Neural progenitor cell (in vitro differentiated cells): ENCODE results near the gene DOCK7.

Source experiments
- EZH2 ChIP-seq: fragments of 200-600 bp; sonication (generic); IDR thresholded peaks from 2 replicates; pipeline ENCODE4 v1.6.1; 2017; ENCODE audit warnings: antibody characterized with exemption, mild to moderate bottlenecking, moderate library complexity
- EZH2phosphoT487 ChIP-seq: fragments of 200-600 bp; sonication (generic); IDR thresholded peaks from 2 replicates; pipeline ENCODE4 v1.6.1; 2017; ENCODE audit warnings: antibody characterized with exemption
- TF ChIP-seq, protein P1 (sequence below): fragments of 200-600 bp; sonication (generic); IDR thresholded peaks from 2 replicates; pipeline ENCODE4 v1.5.1; 2017; ENCODE audit warnings: antibody characterized with exemption, mild to moderate bottlenecking

DNA sequence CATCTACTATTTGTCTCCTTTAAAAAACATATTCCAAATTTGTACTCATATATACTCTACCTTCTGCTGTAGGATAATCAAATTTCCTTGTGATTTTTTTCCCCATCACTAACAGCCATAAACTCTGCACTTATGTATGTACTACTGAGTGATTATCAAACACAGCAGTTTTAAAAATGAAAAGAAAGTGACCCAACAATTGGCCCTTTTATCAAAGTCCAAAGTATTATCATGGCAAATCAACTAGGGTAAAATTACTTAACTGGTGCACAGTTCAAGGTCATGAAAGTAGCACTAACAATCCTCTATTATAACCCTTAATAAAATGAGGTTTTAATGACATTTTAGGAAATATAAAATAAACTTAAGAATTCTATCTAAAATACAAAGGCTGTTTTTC is 79.3 kb downstream of the DOCK7 start:
- TF ChIP-seq, protein P1, sequence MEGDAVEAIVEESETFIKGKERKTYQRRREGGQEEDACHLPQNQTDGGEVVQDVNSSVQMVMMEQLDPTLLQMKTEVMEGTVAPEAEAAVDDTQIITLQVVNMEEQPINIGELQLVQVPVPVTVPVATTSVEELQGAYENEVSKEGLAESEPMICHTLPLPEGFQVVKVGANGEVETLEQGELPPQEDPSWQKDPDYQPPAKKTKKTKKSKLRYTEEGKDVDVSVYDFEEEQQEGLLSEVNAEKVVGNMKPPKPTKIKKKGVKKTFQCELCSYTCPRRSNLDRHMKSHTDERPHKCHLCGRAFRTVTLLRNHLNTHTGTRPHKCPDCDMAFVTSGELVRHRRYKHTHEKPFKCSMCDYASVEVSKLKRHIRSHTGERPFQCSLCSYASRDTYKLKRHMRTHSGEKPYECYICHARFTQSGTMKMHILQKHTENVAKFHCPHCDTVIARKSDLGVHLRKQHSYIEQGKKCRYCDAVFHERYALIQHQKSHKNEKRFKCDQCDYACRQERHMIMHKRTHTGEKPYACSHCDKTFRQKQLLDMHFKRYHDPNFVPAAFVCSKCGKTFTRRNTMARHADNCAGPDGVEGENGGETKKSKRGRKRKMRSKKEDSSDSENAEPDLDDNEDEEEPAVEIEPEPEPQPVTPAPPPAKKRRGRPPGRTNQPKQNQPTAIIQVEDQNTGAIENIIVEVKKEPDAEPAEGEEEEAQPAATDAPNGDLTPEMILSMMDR: no peak
- TF ChIP-seq EZH2phosphoT487 (no peak), EZH2 (no peak)
